Measurements from ENCODE around the gene NDST4.
A peak's percentile ranks its signal among the peaks of the same experiment; 100 is the strongest.

The NDST4 gene

GRCh38 chr4:115113506-115114106 lies at the start of gene NDST4:
NDST4 (minus strand) TSS chr4:115113620; CDS start chr4:115077036, 36,584 bp downstream.
- DNase-seq, result no peak

- no peak for DNase-seq
Observed at GRCh38 chr4:115159141-115159540, 45.7 kb upstream of the NDST4 start.

GRCh38 chr4:115158296-115158695 lies 44.9 kb upstream of the NDST4 start:
- no peak for DNase-seq

- DNase-seq, result no peak
Observed at GRCh38 chr4:115154826-115155225, 41.4 kb upstream of the NDST4 start.

- no peak for DNase-seq
Observed at GRCh38 chr4:115152965-115153364, 39.5 kb upstream of the NDST4 start.

- DNase-seq, result no peak
Observed at GRCh38 chr4:115152081-115152480, 38.7 kb upstream of the NDST4 start.

GRCh38 chr4:115149106-115149505 lies 35.7 kb upstream of the NDST4 start:
- DNase-seq, result no peak

GRCh38 chr4:115145393-115146160 lies 32.2 kb upstream of the NDST4 start:
- DNase-seq, result no peak

GRCh38 chr4:115128037-115128436 lies 14.6 kb upstream of the NDST4 start:
- DNase-seq, result no peak

- no peak for DNase-seq
Observed at GRCh38 chr4:115126491-115126890, 13.1 kb upstream of the NDST4 start.

- no peak for DNase-seq
Observed at GRCh38 chr4:115121351-115122043, 8.1 kb upstream of the NDST4 start.

GRCh38 chr4:115119804-115120352 lies 6.5 kb upstream of the NDST4 start:
- DNase-seq, result no peak

- no peak for DNase-seq
Observed at GRCh38 chr4:115117651-115118050, 4.2 kb upstream of the NDST4 start.

- DNase-seq, result no peak
Observed at GRCh38 chr4:115110191-115111181, 2.9 kb downstream of the NDST4 start.

GRCh38 chr4:115108850-115109249 lies 4.6 kb downstream of the NDST4 start:
- DNase-seq, result no peak

- DNase-seq, result no peak
Observed at GRCh38 chr4:115107411-115107810, 6.0 kb downstream of the NDST4 start.

GRCh38 chr4:115101675-115102074 lies 11.7 kb downstream of the NDST4 start:
- no peak for DNase-seq

GRCh38 chr4:115090483-115091075 lies 22.8 kb downstream of the NDST4 start:
- DNase-seq, result peak; percentile 8 to 51

GRCh38 chr4:115082633-115083032 lies 30.8 kb downstream of the NDST4 start:
- no peak for DNase-seq

GRCh38 chr4:115076691-115077090 lies 36.7 kb downstream of the NDST4 start:
- no peak for DNase-seq

GRCh38 chr4:115058533-115058932 lies 54.9 kb downstream of the NDST4 start:
- DNase-seq, result no peak

- DNase-seq, result no peak
Observed at GRCh38 chr4:115054836-115055235, 58.6 kb downstream of the NDST4 start.

Data from inflammatory macrophage treated with lipopolysaccharide for 1 hour (primary cell).